Caco-2 (cell line): ENCODE data around the gene ARSB. TPM values are rescaled to one million over a fixed set of nuclear protein-coding genes. Genes with fewer than 3 reads are reported as not detected.

Source experiments
- BruUV-seq: library from RNA; stranded (reverse); fragments of 400-500 nt; replicated peaks from 2 replicates; lab custom pipeline; 2021; lab: Mats Ljungman, UMichigan
- CTCF ChIA-PET: fragments of 300-600 bp; sonication (Branson Sonifier 250); formaldehyde crosslinking; loops from one replicate; lab custom pipeline; 2022; ENCODE audit warnings: antibody characterized with exemption; lab: Charles Lee
- POLR2A ChIA-PET: fragments of 300-600 bp; sonication (Branson Sonifier 250); formaldehyde crosslinking; loops from one replicate; lab custom pipeline; 2022; ENCODE audit warnings: antibody characterized with exemption; lab: Charles Lee
- DNase-seq, 2 experiments: peaks; one replicate each; pipeline versions ENCODE4 v3.0.0 to v3.0.0-alpha.2; 2020 to 2022
- H3K27me3 ChIP-seq: replicated peaks from 2 replicates; pipeline ENCODE4 v1.6.0; 2011; ENCODE audit warnings: low read length; ENCODE audit not compliant: control insufficient read depth, insufficient read depth
- H3K36me3 ChIP-seq: 2 replicates; pipeline ENCODE4 v1.5.1; 2011; ENCODE audit warnings: low read length; ENCODE audit not compliant: control insufficient read depth, insufficient read depth
- H3K4me1 ChIP-seq: fragments of 250-450 bp; sonication (Bioruptor Pico); 2 replicates; pipeline ENCODE4 v1.5.1; 2020; ENCODE audit warnings: mild to moderate bottlenecking
- H3K4me3 ChIP-seq: 2 replicates; pipeline ENCODE4 v1.5.1; 2011; ENCODE audit warnings: low read depth, mild to moderate bottlenecking, control low read depth, low read length
- H3K9me3 ChIP-seq: fragments of 250-450 bp; sonication (Bioruptor Pico); 2 replicates; pipeline ENCODE4 v1.5.1; 2020; ENCODE audit warnings: mild to moderate bottlenecking, moderate library complexity
- H3K27ac Mint-ChIP-seq: one replicate; pipeline ENCODE4 v1.8.0; 2022; ENCODE audit warnings: mixed read lengths; ENCODE audit not compliant: unreplicated experiment
- H3K27me3 Mint-ChIP-seq: one replicate; pipeline ENCODE4 v1.8.0; 2022; ENCODE audit warnings: mixed read lengths; ENCODE audit not compliant: insufficient read depth, unreplicated experiment
- H3K36me3 Mint-ChIP-seq: one replicate; pipeline ENCODE4 v1.8.0; 2022; ENCODE audit warnings: mild to moderate bottlenecking, mixed read lengths; ENCODE audit not compliant: insufficient read depth, unreplicated experiment
- H3K4me1 Mint-ChIP-seq: one replicate; pipeline ENCODE4 v1.8.0; 2022; ENCODE audit warnings: low read depth, mixed read lengths; ENCODE audit not compliant: unreplicated experiment
- H3K4me3 Mint-ChIP-seq: one replicate; pipeline ENCODE4 v1.8.0; 2022; ENCODE audit warnings: mild to moderate bottlenecking, moderate library complexity, mixed read lengths; ENCODE audit not compliant: unreplicated experiment
- H3K9me3 Mint-ChIP-seq: one replicate; pipeline ENCODE4 v1.8.0; 2022; ENCODE audit warnings: mixed read lengths; ENCODE audit not compliant: unreplicated experiment
- intact Hi-C: fragments of 100-400 bp; cut with micrococcal nuclease; formaldehyde crosslinking; loops from one replicate; pipeline ENCODE4 v1.10.0; 2022; ENCODE audit not compliant: unreplicated experiment
- total RNA-seq: library from RNA; stranded (reverse); gene quantifications from 2 replicates; pipeline ENCODE4 v1.2.3, GENCODE V29; 2022
- TF ChIP-seq, protein P1 (sequence below), 2 experiments: fragments of 200-600 bp in 1 of 2; IDR thresholded peaks; 1 replicate in 1 of 2; 2 replicates in 1 of 2; pipeline versions ENCODE4 v1.5.1 to v1.8.0; 2011 to 2022; ENCODE audit warnings: antibody characterized with exemption in 1 of 2, control low read depth in 1 of 2, inconsistent platforms in 1 of 2, low read depth in 1 of 2, low read length in 1 of 2, mild to moderate bottlenecking in 1 of 2, moderate library complexity in 1 of 2; ENCODE audit not compliant: insufficient read depth in 1 of 2, severe bottlenecking in 1 of 2, unreplicated experiment in 1 of 2

Gene ARSB
- total RNA-seq, 1 experiment from 2014 or later: 17.4 TPM

DNA sequence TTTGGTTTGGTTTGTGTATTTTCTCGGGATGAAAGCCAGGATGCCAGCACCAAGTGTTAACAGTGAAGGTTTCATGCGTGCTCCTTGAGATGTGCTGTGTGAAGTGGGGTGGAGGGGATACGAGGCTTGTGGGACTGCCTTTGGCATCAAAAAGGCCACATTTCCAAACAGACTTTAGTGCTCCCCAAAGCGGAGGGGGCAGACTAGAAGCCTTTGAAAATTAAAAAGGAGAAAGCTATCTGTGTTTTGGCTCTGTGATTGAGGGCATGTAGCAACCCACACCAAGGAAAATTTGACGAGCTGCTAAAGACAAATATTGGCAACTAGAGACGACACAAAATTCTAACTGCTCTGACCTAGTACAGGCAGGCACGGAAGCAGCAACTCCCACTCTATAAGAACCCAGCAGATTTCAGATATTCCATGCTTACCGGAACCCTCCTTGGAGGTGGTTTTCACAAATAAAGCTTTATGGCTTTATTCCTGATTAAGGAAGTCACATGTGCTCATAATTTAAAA is 154.5 kb downstream of the ARSB start:
- no peak for DNase-seq
- BruUV-seq: no TSS peak
- H3K4me1 ChIP-seq: no peaks in the 10 kb centered on the region
- Mint-ChIP-seq H3K27me3 (no peaks in the 10 kb centered on the region), H3K9me3 (no peaks in the 10 kb centered on the region), H3K27ac (no peak overlapping the region), H3K4me1 (peaks cover 7% of the 10 kb centered on the region), H3K36me3 (no peaks in the 10 kb centered on the region), H3K4me3 (no peak overlapping the region)
- H3K36me3 ChIP-seq: no peaks in the 10 kb centered on the region; the same call in 1 of the 2 replicates
- intact Hi-C loops: no loop called here
- ChIA-PET POLR2A (no interaction called here), CTCF (no interaction called here)
- no peaks in the 10 kb centered on the region for H3K27me3 ChIP-seq
- H3K9me3 ChIP-seq: no peaks in the 10 kb centered on the region; the same call in 1 of the 2 replicates
- no peak overlapping the region for H3K4me3 ChIP-seq
- TF ChIP-seq, protein P1, sequence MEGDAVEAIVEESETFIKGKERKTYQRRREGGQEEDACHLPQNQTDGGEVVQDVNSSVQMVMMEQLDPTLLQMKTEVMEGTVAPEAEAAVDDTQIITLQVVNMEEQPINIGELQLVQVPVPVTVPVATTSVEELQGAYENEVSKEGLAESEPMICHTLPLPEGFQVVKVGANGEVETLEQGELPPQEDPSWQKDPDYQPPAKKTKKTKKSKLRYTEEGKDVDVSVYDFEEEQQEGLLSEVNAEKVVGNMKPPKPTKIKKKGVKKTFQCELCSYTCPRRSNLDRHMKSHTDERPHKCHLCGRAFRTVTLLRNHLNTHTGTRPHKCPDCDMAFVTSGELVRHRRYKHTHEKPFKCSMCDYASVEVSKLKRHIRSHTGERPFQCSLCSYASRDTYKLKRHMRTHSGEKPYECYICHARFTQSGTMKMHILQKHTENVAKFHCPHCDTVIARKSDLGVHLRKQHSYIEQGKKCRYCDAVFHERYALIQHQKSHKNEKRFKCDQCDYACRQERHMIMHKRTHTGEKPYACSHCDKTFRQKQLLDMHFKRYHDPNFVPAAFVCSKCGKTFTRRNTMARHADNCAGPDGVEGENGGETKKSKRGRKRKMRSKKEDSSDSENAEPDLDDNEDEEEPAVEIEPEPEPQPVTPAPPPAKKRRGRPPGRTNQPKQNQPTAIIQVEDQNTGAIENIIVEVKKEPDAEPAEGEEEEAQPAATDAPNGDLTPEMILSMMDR (IDR thresholded peaks at IDR 0.05; ENCODE audit: insufficient read depth in 1 of 2, low read depth in 1 of 2, low read length in 1 of 2, severe bottlenecking in 1 of 2, unreplicated experiment in 1 of 2): no peak

DNA sequence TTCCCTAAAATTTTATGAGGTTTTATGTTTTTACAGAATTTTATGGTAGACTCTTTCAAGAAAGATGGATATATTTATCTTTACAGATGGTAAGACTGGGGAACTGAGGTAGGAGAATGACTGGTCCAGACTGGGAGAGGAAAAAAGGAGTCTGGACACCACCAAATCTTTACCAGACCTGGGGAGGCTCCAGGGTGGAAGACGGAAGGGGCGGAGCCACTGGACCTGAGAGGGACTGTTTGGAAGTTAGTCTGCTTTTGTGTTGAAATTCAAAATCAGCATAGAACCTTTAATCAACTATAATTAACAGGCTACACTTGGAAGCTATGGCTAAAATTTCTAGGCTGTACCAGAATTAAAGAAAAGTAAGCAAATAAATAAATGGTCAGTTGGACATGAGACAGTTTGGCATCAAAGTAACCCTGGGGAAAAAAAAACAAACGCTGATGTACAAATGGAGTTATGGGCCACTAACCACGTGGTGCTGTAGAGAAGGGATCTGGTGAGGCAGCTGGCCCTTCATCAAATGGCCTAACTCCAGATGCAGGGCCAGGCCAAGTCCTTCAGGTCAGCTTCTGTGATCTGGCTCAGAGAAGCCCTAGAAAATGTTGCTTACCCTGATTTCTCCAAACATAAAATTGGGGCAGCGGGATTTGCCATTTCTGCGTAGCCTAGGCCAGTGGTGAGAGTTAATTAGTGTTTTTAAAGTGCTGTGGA is 155.1 kb downstream of the ARSB start:
- Mint-ChIP-seq H3K27me3 (no peaks in the 10 kb centered on the region), H3K36me3 (no peaks in the 10 kb centered on the region), H3K9me3 (no peaks in the 10 kb centered on the region), H3K4me1 (peaks cover 7% of the 10 kb centered on the region), H3K4me3 (no peak overlapping the region), H3K27ac (no peak overlapping the region)
- POLR2A ChIA-PET: no interaction called here
- Histone ChIP-seq H3K4me3 (no peak overlapping the region), H3K36me3 (no peaks in the 10 kb centered on the region; the same call in 1 of the 2 replicates), H3K9me3 (no peaks in the 10 kb centered on the region; the same call in 1 of the 2 replicates), H3K27me3 (no peaks in the 10 kb centered on the region), H3K4me1 (no peaks in the 10 kb centered on the region)
- CTCF ChIA-PET: no interaction called here
- intact Hi-C loops: no loop called here
- TF ChIP-seq, protein P1 (IDR thresholded peaks at IDR 0.05; ENCODE audit: insufficient read depth in 1 of 2, low read depth in 1 of 2, low read length in 1 of 2, severe bottlenecking in 1 of 2, unreplicated experiment in 1 of 2): no peak
- BruUV-seq: no TSS peak
- DNase-seq: no peak

DNA sequence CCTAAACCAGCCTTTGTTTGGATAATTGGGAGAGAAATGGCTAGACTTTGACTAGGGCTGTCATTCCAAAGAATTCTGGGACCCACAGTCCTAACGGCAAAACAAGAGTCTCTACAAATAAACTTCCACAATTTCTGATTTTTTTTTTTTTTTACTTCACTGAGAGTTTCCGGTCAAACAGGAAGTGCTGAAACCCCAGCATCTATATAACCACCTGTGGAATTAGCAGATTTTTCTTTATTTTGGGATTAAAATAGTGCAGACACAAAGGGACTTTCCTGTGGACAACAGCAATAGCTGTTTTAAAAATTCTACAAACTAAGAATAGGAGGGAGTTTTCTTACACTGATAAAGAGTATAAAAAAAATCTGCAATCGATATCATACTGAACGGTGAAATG is 157.4 kb downstream of the ARSB start:
- H3K4me1 Mint-ChIP-seq: peaks cover 7% of the 10 kb centered on the region
- intact Hi-C loops: no loop called here
- no peak for DNase-seq
- Histone ChIP-seq H3K4me1 (no peaks in the 10 kb centered on the region), H3K27me3 (no peaks in the 10 kb centered on the region), H3K9me3 (no peaks in the 10 kb centered on the region; the same call in 1 of the 2 replicates), H3K36me3 (no peaks in the 10 kb centered on the region; the same call in 1 of the 2 replicates), H3K4me3 (no peak overlapping the region)
- no peaks in the 10 kb centered on the region for H3K36me3 Mint-ChIP-seq
- H3K4me3 Mint-ChIP-seq: no peak overlapping the region
- CTCF ChIA-PET: no interaction called here
- H3K27ac Mint-ChIP-seq: no peak overlapping the region
- POLR2A ChIA-PET: no interaction called here
- no TSS peak for BruUV-seq
- H3K9me3 Mint-ChIP-seq: no peaks in the 10 kb centered on the region
- TF ChIP-seq, protein P1 (IDR thresholded peaks at IDR 0.05; ENCODE audit: insufficient read depth in 1 of 2, low read depth in 1 of 2, low read length in 1 of 2, severe bottlenecking in 1 of 2, unreplicated experiment in 1 of 2): no peak
- no peaks in the 10 kb centered on the region for H3K27me3 Mint-ChIP-seq
